ENCODE measurements around the gene METRNL. TPM values are rescaled to one million over a fixed set of nuclear protein-coding genes. Genes with fewer than 3 reads are reported as not detected.
"Not testable (repeated sequence)": the region's sequence is repeated elsewhere in the genome, so short reads cannot be mapped to it uniquely, and the experiment has no call there.

The METRNL gene
- total RNA-seq, 1 donor from 2014 or later, result 76.2 TPM

DNA sequence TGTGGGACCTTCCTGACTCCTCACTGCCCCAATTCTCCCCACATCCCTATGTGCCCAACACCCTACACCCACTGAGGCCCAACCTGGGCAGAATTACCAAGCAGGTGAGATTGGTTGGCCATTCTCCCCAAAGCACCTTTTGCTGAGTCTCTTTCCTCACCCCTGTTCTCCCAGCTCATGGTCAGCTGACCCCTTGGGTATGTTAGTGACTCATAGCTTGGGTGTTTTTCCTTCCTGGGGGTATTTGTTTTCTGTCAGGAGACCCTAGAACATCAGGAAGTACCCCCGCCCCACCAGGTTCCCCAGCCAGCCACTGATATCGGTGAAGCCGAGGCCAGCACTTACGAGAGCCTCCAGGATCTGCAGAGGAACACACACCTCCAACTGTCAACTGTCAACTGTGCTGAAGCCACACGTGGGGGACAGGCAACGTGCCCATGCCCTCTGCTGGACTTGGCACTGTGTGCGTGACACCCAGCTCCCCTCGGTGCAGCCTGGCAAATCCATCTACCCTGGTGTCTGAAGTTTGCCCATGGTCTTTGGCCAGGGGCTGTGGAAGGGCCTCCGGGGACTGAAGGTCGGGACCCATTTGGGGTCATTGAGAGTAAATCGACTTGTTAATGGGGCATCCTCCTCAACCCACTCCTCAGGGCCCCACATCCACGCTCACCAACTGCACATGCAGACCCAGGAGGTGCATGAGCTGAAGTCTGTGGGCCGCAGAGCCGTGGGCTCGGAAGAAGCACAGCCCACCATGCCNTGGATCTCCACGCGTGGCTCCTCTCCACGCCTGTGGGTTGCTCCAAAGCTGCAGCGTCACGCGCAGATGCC, 53.1 kb downstream of the METRNL start:
- no peak overlapping the region for H3K4me3 Mint-ChIP-seq
- no peaks in the 10 kb centered on the region for H3K36me3 Mint-ChIP-seq
- H3K27me3 Mint-ChIP-seq, result peaks cover 2% of the 10 kb centered on the region
- TF ChIP-seq CTCF (conservative IDR thresholded peaks at IDR 0.05), result no peak
- no peak overlapping the region for H3K27ac Mint-ChIP-seq
- DNase-seq (ENCODE audit: extremely low spot score, unreplicated experiment), result no peak
- peaks cover 5% of the 10 kb centered on the region for H3K4me1 Mint-ChIP-seq (ENCODE audit: unreplicated experiment)
- H3K9me3 Mint-ChIP-seq, result no peaks in the 10 kb centered on the region

DNA sequence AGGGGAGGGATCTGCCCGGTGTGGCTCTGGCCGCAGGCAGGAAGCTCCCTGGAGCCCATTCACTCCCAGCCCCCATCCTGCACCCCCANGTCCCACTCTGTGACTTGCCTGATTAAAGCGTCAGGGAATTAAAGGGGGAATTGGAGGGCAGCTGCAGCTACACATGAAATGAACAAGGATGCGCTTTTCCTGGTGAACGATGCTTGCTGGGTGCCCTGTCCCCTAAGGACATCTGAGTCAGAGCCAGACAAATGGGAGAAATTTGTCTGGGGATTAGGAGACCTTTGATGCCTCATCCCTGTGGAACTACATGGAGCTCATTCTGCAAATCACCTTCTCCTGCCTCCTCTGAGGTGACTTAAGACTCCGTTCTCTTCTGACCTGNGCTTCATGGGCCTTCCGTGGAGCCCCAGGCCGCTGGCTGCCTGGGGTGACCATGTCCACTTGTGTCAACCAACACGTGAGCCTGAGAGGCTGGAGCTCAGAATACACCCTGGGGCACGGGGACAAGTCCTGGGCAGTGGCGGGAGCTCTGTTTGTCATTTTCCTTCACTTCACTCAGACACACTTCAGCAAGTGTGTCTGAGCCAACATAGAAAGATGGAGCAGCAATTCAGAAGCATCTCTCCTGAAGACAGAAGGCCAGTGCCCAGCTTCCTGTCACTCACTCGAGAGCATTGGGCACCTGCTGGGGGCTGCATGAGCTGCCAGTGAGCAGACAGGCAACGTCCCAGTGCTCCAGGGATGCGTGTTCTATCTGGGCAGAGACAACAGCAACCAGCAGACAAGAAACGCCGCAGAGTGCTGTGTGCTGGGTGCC, 54.1 kb downstream of the METRNL start:
- H3K27me3 Mint-ChIP-seq, result peaks cover 2% of the 10 kb centered on the region
- no peaks in the 10 kb centered on the region for H3K36me3 Mint-ChIP-seq
- no peak for DNase-seq (ENCODE audit: extremely low spot score, unreplicated experiment)
- peak overlapping the region; percentile 22 for H3K27ac Mint-ChIP-seq
- no peak overlapping the region for H3K4me3 Mint-ChIP-seq
- TF ChIP-seq CTCF (conservative IDR thresholded peaks at IDR 0.05), result no peak
- no peaks in the 10 kb centered on the region for H3K9me3 Mint-ChIP-seq
- peaks cover 5% of the 10 kb centered on the region for H3K4me1 Mint-ChIP-seq (ENCODE audit: unreplicated experiment)

DNA sequence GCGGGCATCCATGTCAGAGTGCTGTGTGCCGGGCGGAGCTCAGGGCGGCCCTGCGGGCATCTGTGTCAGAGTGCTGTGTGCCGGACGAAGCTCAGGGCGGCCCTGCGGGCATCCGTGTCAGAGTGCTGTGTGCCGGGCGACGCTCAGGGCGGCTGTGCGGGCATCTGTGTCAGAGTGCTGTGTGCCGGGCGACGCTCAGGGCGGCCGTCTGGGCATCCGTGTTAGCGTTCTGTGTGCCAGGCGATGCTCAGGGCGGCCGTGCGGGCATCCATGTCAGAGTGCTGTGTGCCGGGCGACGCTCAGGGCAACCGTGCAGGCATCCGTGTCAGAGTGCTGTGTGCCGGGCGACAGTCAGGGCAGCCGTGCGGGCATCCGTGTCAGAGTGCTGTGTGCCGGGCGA, 55.0 kb downstream of the METRNL start:
- not testable (repeated sequence) for H3K4me1 Mint-ChIP-seq (ENCODE audit: unreplicated experiment); H3K27ac Mint-ChIP-seq; H3K36me3 Mint-ChIP-seq; H3K4me3 Mint-ChIP-seq; H3K9me3 Mint-ChIP-seq; H3K27me3 Mint-ChIP-seq
- DNase-seq (ENCODE audit: extremely low spot score, unreplicated experiment), result peak; percentile 29

DNA sequence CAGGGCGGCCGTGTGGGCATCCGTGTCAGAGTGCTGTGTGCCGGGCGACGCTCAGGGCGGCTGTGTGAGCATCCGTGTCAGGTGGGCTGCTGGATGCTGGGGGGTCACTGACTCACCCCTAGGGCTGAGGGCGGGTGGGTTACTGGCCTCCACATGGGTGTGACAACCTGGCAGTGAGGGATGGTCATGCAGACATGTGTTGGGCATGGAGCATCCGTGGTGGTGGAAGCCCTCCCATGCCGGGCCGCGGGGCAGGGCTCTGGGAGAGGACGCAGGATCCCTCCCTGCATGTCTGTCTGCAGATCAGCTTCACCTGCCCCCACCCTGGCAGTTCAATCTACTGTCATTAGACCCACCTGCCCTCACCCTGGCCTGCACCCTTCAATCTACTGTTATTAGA, 56.3 kb downstream of the METRNL start:
- TF ChIP-seq CTCF (conservative IDR thresholded peaks at IDR 0.05), result no peak
- peak; percentile 59 for DNase-seq (ENCODE audit: extremely low spot score, unreplicated experiment)
- H3K9me3 Mint-ChIP-seq, result no peaks in the 10 kb centered on the region
- no peak overlapping the region for H3K4me3 Mint-ChIP-seq
- no peaks in the 10 kb centered on the region for H3K36me3 Mint-ChIP-seq
- H3K27ac Mint-ChIP-seq, result no peak overlapping the region
- peaks cover 5% of the 10 kb centered on the region for H3K4me1 Mint-ChIP-seq (ENCODE audit: unreplicated experiment)
- H3K27me3 Mint-ChIP-seq, result peaks cover 2% of the 10 kb centered on the region

- Mint-ChIP-seq H3K27ac (no peak overlapping the region), H3K9me3 (no peaks in the 10 kb centered on the region)
- DNase-seq (ENCODE audit: extremely low spot score, unreplicated experiment), result peak; percentile 54
Measured at GRCh38 chr17:83136156-83136555, 56.7 kb downstream of the METRNL start.

More at GRCh38 chr17:83136156-83136555, 56.7 kb downstream of the METRNL start:
- peaks cover 5% of the 10 kb centered on the region for H3K4me1 Mint-ChIP-seq (ENCODE audit: unreplicated experiment)
- peaks cover 2% of the 10 kb centered on the region for H3K27me3 Mint-ChIP-seq
- no peaks in the 10 kb centered on the region for H3K36me3 Mint-ChIP-seq
- TF ChIP-seq CTCF (conservative IDR thresholded peaks at IDR 0.05), result no peak
- no peak overlapping the region for H3K4me3 Mint-ChIP-seq
